ENCODE results near the gene PNLIPRP2.

DNA sequence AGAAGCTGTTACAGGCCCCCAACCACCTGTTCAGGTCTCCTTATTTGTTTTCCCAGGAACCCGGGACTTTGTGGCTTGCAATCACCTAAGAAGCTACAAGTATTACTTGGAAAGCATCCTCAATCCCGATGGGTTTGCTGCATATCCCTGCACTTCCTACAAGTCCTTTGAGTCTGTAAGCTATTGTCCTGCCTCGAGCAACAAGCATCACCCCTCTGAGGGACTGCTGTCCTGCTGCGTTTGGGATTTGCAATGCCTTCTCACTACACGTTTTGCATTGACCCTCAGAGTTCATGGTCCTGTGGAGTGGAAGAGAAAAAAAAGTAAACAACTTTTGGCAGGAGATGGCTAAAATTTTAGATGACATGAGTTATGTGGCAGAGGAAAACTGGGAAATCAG, 20.8 kb upstream of the PNLIPRP2 start:
- TF ChIP-seq, protein P1, sequence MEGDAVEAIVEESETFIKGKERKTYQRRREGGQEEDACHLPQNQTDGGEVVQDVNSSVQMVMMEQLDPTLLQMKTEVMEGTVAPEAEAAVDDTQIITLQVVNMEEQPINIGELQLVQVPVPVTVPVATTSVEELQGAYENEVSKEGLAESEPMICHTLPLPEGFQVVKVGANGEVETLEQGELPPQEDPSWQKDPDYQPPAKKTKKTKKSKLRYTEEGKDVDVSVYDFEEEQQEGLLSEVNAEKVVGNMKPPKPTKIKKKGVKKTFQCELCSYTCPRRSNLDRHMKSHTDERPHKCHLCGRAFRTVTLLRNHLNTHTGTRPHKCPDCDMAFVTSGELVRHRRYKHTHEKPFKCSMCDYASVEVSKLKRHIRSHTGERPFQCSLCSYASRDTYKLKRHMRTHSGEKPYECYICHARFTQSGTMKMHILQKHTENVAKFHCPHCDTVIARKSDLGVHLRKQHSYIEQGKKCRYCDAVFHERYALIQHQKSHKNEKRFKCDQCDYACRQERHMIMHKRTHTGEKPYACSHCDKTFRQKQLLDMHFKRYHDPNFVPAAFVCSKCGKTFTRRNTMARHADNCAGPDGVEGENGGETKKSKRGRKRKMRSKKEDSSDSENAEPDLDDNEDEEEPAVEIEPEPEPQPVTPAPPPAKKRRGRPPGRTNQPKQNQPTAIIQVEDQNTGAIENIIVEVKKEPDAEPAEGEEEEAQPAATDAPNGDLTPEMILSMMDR (IDR thresholded peaks at IDR 0.05), result no peak
- TF ChIP-seq POLR2A (IDR thresholded peaks at IDR 0.05), result no peak

All from body of pancreas (tissue), 4 donors.